ENCODE measurements around the gene UBE2D1. TPM values are rescaled to one million over a fixed set of nuclear protein-coding genes. Genes with fewer than 3 reads are reported as not detected.

Gene UBE2D1
- total and polyA plus RNA-seq, 9 of the 15 experiments (the other 6 are each of a cell fraction or from before 2014, with no cell fraction given): 4.1 to 24.4 (median 12.3) TPM

DNA sequence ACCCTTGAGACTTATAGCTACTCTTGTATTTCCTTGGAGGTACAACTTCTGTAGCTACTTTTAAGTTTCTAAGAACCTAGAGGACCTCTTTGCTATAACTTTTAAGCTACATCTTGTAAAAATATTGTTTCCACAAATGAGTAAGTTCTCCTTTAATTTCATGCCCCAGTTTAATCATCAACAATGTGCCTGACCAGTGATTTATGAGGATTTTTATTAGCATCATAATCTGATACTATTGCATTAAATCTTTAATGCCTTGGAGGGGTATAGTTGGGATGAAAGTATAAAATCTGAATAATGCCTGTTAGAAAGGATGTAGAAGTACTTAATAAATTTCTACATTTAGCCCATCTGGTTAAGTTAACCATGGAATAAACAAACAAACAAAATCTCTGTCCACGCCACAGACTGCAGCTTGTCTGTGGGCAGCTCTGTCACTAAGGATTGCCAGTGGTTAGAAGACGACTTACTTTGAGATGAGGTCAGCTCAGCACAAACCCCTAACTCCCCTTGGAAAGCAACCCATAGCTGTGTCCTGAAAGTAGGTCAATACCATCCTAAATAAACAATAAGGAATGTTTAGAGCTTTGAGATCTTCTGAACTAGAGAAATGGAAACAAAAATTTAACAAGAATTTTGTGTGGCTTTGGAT, 18.3 kb downstream of the UBE2D1 start:
- Histone ChIP-seq H3K4me2 (ENCODE audit: insufficient read depth, low read length) (no peak overlapping the region), H3K9me1 (ENCODE audit: control insufficient read depth, insufficient read depth, low read length) (no peaks in the 10 kb centered on the region), H3K4me3 (no peak overlapping the region), H3K27ac (ENCODE audit: extremely low read depth, low read depth, low read length) (no peak overlapping the region), H3K9ac (ENCODE audit: insufficient read depth in 1 of 2, low read depth in 2 of 2, low read length in 2 of 2) (no peak overlapping the region), H3K4me1 (replicated peaks in 1 of 2; ENCODE audit: control insufficient read depth in 2 of 2, insufficient read depth in 2 of 2, low read length in 2 of 2) (peaks cover 0 to 5% of the 10 kb centered on the region in 2 experiments; a peak in 2 of 5 replicates), H4K20me1 (replicated peaks; ENCODE audit: control insufficient read depth, insufficient read depth, low read length) (no peaks in the 10 kb centered on the region), H3K36me3 (ENCODE audit: control insufficient read depth, insufficient read depth, low read length) (no peaks in the 10 kb centered on the region), H3K27me3 (ENCODE audit: control insufficient read depth in 2 of 2, insufficient read depth in 2 of 2, low read length in 2 of 2) (no peaks in the 10 kb centered on the region), H3K9me3 (replicated peaks; ENCODE audit: control insufficient read depth, insufficient read depth, low read depth, low read length) (no peaks in the 10 kb centered on the region), H3K79me2 (ENCODE audit: control insufficient read depth, insufficient read depth, low read length) (peaks cover 26% of the 10 kb centered on the region), H2AFZ (ENCODE audit: low read depth, low read length) (no peak overlapping the region)
- ATAC-seq (no peak), FAIRE-seq (no peak), DNase-seq (ENCODE audit: extremely low read depth in 1 of 4, low spot score in 3 of 4) (no peak)
- CTCF ChIA-PET (ENCODE audit: low intra/inter-chr PET ratio): no interaction called here
- in situ Hi-C loops (cut with MboI): no loop called here
- no TSS peak for BruUV-seq (replicated peaks)
- POLR2A ChIA-PET: interaction anchor here (0.9 to 1.9 kb wide), 4 partner anchors 8 to 32 kb away, joined by 3 to 5 read pairs (median 4); partner anchors contain the start of gene TFAM
- TF ChIP-seq ZNF134 (CRISPR knock-in tag; conservative IDR thresholded peaks at IDR 0.05) (no peak), U2AF1 (optimal IDR thresholded peaks at IDR 0.05; ENCODE audit: low read depth, low read length) (no peak), CC2D1A (IDR thresholded peaks at IDR 0.05) (no peak), ZNF354B (CRISPR knock-in tag; IDR thresholded peaks at IDR 0.05) (no peak), TAF1 (IDR thresholded peaks at IDR 0.05; ENCODE audit: control insufficient read depth, extremely low read depth, insufficient read depth, low read length, severe bottlenecking) (no peak), ZNF23 (CRISPR knock-in tag; IDR thresholded peaks at IDR 0.05) (no peak), DDX20 (tag; IDR thresholded peaks at IDR 0.05; ENCODE audit: low read depth) (no peak), ZNF280B (CRISPR knock-in tag; IDR thresholded peaks at IDR 0.05) (no peak), GTF2E2 (tag; IDR thresholded peaks at IDR 0.05) (no peak), NCOR1 (IDR thresholded peaks at IDR 0.05) (no peak), ZNF124 (CRISPR knock-in tag; IDR thresholded peaks at IDR 0.05) (no peak), SRSF1 (IDR thresholded peaks at IDR 0.05; ENCODE audit: low read depth, low read length) (no peak), ZBTB17 (CRISPR knock-in tag; IDR thresholded peaks at IDR 0.05) (no peak), SRF (CRISPR knock-in tag; IDR thresholded peaks at IDR 0.05) (no peak), ZFX (CRISPR knock-in tag; IDR thresholded peaks at IDR 0.05) (no peak), ZHX1 (conservative IDR thresholded peaks at IDR 0.05; ENCODE audit: low read length) (no peak), CBFA2T3 (IDR thresholded peaks at IDR 0.05) (no peak)
- TF ChIP-seq, protein P1, sequence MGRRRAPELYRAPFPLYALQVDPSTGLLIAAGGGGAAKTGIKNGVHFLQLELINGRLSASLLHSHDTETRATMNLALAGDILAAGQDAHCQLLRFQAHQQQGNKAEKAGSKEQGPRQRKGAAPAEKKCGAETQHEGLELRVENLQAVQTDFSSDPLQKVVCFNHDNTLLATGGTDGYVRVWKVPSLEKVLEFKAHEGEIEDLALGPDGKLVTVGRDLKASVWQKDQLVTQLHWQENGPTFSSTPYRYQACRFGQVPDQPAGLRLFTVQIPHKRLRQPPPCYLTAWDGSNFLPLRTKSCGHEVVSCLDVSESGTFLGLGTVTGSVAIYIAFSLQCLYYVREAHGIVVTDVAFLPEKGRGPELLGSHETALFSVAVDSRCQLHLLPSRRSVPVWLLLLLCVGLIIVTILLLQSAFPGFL (CRISPR knock-in tag; IDR thresholded peaks at IDR 0.05): no peak
- intact Hi-C loops (cut with micrococcal nuclease): no loop called here
- 53% methylated on average over 2 of the region's 2 CpGs for WGBS (ENCODE audit: insufficient coverage, low coverage, missing lambda C conversion rate)

All from K562 (cell line).